ENCODE results near the gene ATXN1. TPM values are rescaled to one million over a fixed set of nuclear protein-coding genes. Genes with fewer than 3 reads are reported as not detected.
A peak's percentile ranks its signal among the peaks of the same experiment; 100 is the strongest.

The ATXN1 gene
- total and polyA plus RNA-seq, 2 of the 13 experiments (the other 11 are each of a cell fraction or from before 2014, with no cell fraction given) = 20.7 to 39.5 TPM

- TF ChIP-seq CCDC6 (CRISPR knock-in tag; IDR thresholded peaks at IDR 0.05) = no peak; the same call in 1 of the 2 replicates
- no peak for TF ChIP-seq KDM5A (IDR thresholded peaks at IDR 0.05; ENCODE audit: borderline replicate concordance, low read length)
- TF ChIP-seq ONECUT2 (CRISPR knock-in tag; IDR thresholded peaks at IDR 0.05) = peak; percentile 98
- TF ChIP-seq ZNF780A (CRISPR knock-in tag; IDR thresholded peaks at IDR 0.05) = no peak
- peak; percentile 84 for TF ChIP-seq ISL2 (CRISPR knock-in tag; IDR thresholded peaks at IDR 0.05)
- no peak for TF ChIP-seq ZBTB1 (CRISPR knock-in tag; IDR thresholded peaks at IDR 0.05; ENCODE audit: borderline replicate concordance)
- peak; percentile 87; the same call in 1 of the 2 replicates for TF ChIP-seq THRA (CRISPR knock-in tag; IDR thresholded peaks at IDR 0.05; ENCODE audit: borderline replicate concordance)
- peak; percentile 65; the same call in 1 of the 2 replicates for TF ChIP-seq ZNF639 (CRISPR knock-in tag; conservative IDR thresholded peaks at IDR 0.05)
- no peak for TF ChIP-seq ATF7-NPFF (CRISPR knock-in tag; IDR thresholded peaks at IDR 0.05; ENCODE audit: low read depth)
- peak; percentile 65 for TF ChIP-seq STAG1 (CRISPR knock-in tag; IDR thresholded peaks at IDR 0.05)
- TF ChIP-seq CEBPZ (IDR thresholded peaks at IDR 0.05; ENCODE audit: low read length) = no peak
- TF ChIP-seq ZNF362 (CRISPR knock-in tag; IDR thresholded peaks at IDR 0.05; ENCODE audit: borderline replicate concordance) = no peak
- TF ChIP-seq PRDM10 (CRISPR knock-in tag; IDR thresholded peaks at IDR 0.05; ENCODE audit: low read depth) = peak; percentile 65
- TF ChIP-seq ASH2L (IDR thresholded peaks at IDR 0.05; ENCODE audit: insufficient read length, low read depth, low read length) = peak; percentile 47
- TF ChIP-seq FOXK1 (CRISPR knock-in tag; IDR thresholded peaks at IDR 0.05; ENCODE audit: borderline replicate concordance, low read depth) = peak; percentile 97
Observed at GRCh38 chr6:16539086-16539931, 222.0 kb downstream of the ATXN1 start (continued).
